Stimulated activated CD8-positive, alpha-beta memory T cell treated with anti-CD3 and anti-CD28 coated beads, Interleukin-12 subunit alpha, Interleukin-12 subunit beta, amount 100 ng/mL, for 24 hours (primary cell): ENCODE data around the gene RDH13.
A peak's percentile ranks its signal among the peaks of the same experiment; 100 is the strongest.
"Not testable (repeated sequence)": the region's sequence is repeated elsewhere in the genome, so short reads cannot be mapped to it uniquely, and the experiment has no call there.

Experiments
- DNase-seq: peaks from one replicate; pipeline ENCODE4 v3.0.0-alpha.2; 2020; ENCODE audit errors: extremely low read depth

RDH13 gene

GRCh38 chr19:55062735-55063491 is at the start of gene RDH13:
Gene RDH13 (minus strand): TSS chr19:55063148. CDS start chr19:55063032, 116 bp downstream.
- DNase-seq, result peak; percentile 97

GRCh38 chr19:55112246-55112776 is 49.4 kb upstream of the RDH13 start:
- DNase-seq, result no peak

- DNase-seq, result no peak
These were observed 48.4 kb upstream of the RDH13 start for GRCh38 chr19:55111238-55111831.

- DNase-seq, result no peak
These were observed 46.8 kb upstream of the RDH13 start for GRCh38 chr19:55109527-55110291.

- not testable (repeated sequence) for DNase-seq
These were observed 44.3 kb upstream of the RDH13 start for GRCh38 chr19:55107252-55107651.

- no peak for DNase-seq
These were observed 43.6 kb upstream of the RDH13 start for GRCh38 chr19:55106591-55106990.

- no peak for DNase-seq
These were observed 42.3 kb upstream of the RDH13 start for GRCh38 chr19:55105237-55105636.

- DNase-seq, result no peak
These were observed 40.2 kb upstream of the RDH13 start for GRCh38 chr19:55103190-55103589.

- DNase-seq, result no peak
These were observed 38.3 kb upstream of the RDH13 start for GRCh38 chr19:55101261-55101660.

- DNase-seq, result no peak
These were observed 36.9 kb upstream of the RDH13 start for GRCh38 chr19:55099557-55100506.

GRCh38 chr19:55098716-55099556 is 36.0 kb upstream of the RDH13 start:
- DNase-seq, result no peak

GRCh38 chr19:55097864-55098715 is 35.1 kb upstream of the RDH13 start:
- no peak for DNase-seq

GRCh38 chr19:55096061-55096701 is 33.2 kb upstream of the RDH13 start:
- DNase-seq, result no peak

- DNase-seq, result no peak
These were observed 32.5 kb upstream of the RDH13 start for GRCh38 chr19:55095260-55096060.

- no peak for DNase-seq
These were observed 31.7 kb upstream of the RDH13 start for GRCh38 chr19:55094456-55095259.

- DNase-seq, result no peak
These were observed 29.7 kb upstream of the RDH13 start for GRCh38 chr19:55092423-55093318.
